ENCODE results near the gene CIDEA. TPM values are rescaled to one million over a fixed set of nuclear protein-coding genes. Genes with fewer than 3 reads are reported as not detected.

CIDEA gene
- total RNA-seq, 4 donors from 2014 or later = not detected

GRCh38 chr18:12306752-12307700 is 52.9 kb downstream of the CIDEA start:
- TF ChIP-seq POLR2A (IDR thresholded peaks at IDR 0.05) (no peak), CTCF (IDR thresholded peaks at IDR 0.05) (no peak)
- H3K4me1 ChIP-seq = peaks cover 0 to 14% (median 7%) of the 10 kb centered on the region in 4 donors
- no peaks in the 10 kb centered on the region for H3K27me3 ChIP-seq

GRCh38 chr18:12307701-12308385 is 53.7 kb downstream of the CIDEA start, which contains the start of gene TUBB6:
TUBB6 (plus strand) TSS chr18:12308241; CDS start chr18:12308293, 52 bp downstream.
- no peaks in the 10 kb centered on the region for H3K27me3 ChIP-seq
- DNase-seq = peak in 2 of 3 donors; percentile 70 to 72

More at GRCh38 chr18:12306752-12307700, 52.9 kb downstream of the CIDEA start:
- H3K9me3 ChIP-seq = no peaks in the 10 kb centered on the region
- H3K27ac ChIP-seq = peak overlapping the region; percentile 80 to 98 (median 90)
- H3K36me3 ChIP-seq = peaks cover 0 to 4% (median 0%) of the 10 kb centered on the region in 3 donors
- H3K4me3 ChIP-seq = peak overlapping the region; percentile 26 to 70 (median 58)
- peak in 1 of 3 donors; percentile 67 for DNase-seq

GRCh38 chr18:12308386-12309100 is 54.4 kb downstream of the CIDEA start:
- H3K27ac ChIP-seq = peak overlapping the region; percentile 80 to 98 (median 90)
- peak; percentile 28 to 84 (median 80) for DNase-seq
- H3K36me3 ChIP-seq = peaks cover 0 to 7% (median 0%) of the 10 kb centered on the region in 3 donors
- peaks cover 0 to 5% (median 0%) of the 10 kb centered on the region in 4 donors for H3K9me3 ChIP-seq
- TF ChIP-seq CTCF (IDR thresholded peaks at IDR 0.05) (no peak), POLR2A (IDR thresholded peaks at IDR 0.05) (no peak)
- peaks cover 0 to 14% (median 7%) of the 10 kb centered on the region in 4 donors for H3K4me1 ChIP-seq
- H3K4me3 ChIP-seq = peak overlapping the region; percentile 44 to 70 (median 58)
- H3K27me3 ChIP-seq = no peaks in the 10 kb centered on the region

More at GRCh38 chr18:12307701-12308385, 53.7 kb downstream of the CIDEA start, which contains the start of gene TUBB6:
- H3K36me3 ChIP-seq = peaks cover 0 to 7% (median 0%) of the 10 kb centered on the region in 3 donors
- peaks cover 0 to 14% (median 7%) of the 10 kb centered on the region in 4 donors for H3K4me1 ChIP-seq
- peak within 1 kb of the TSS; percentile 80 to 98 (median 90) for H3K27ac ChIP-seq
- peak in 1 of 6 experiments; percentile 6 for TF ChIP-seq CTCF (IDR thresholded peaks at IDR 0.05)
- no peak for TF ChIP-seq POLR2A (IDR thresholded peaks at IDR 0.05)
- peaks cover 0 to 5% (median 0%) of the 10 kb centered on the region in 4 donors for H3K9me3 ChIP-seq
- H3K4me3 ChIP-seq = peak within 1 kb of the TSS; percentile 44 to 70 (median 58)

- Histone ChIP-seq H3K27ac (peak overlapping the region in 2 of 4 donors; percentile 43 to 98), H3K4me1 (peaks cover 0 to 23% (median 7%) of the 10 kb centered on the region in 4 donors), H3K9me3 (peaks cover 0 to 5% (median 0%) of the 10 kb centered on the region in 4 donors), H3K27me3 (no peaks in the 10 kb centered on the region), H3K36me3 (peaks cover 0 to 12% (median 0%) of the 10 kb centered on the region in 3 donors), H3K4me3 (peak overlapping the region in 2 of 4 donors; percentile 59 to 70)
- no peak for DNase-seq
- no peak for TF ChIP-seq POLR2A (IDR thresholded peaks at IDR 0.05)
- TF ChIP-seq CTCF (IDR thresholded peaks at IDR 0.05) = no peak
These were observed 55.6 kb downstream of the CIDEA start for GRCh38 chr18:12309683-12310198.

Data from Peyer's patch (tissue), 4 donors.